DLD1 (cell line): Measurements from ENCODE around the gene NT5C.

Source experiments
- in situ Hi-C: cut with HindIII; loops from 2 replicates; pipeline ENCODE4 v1.10.0; 2017; ENCODE audit warnings: low sequenced_read_pairs

The NT5C gene

GRCh38 chr17:75094871-75095399 lies 36.6 kb downstream of the NT5C start:
- in situ Hi-C loops, result no loop called here

GRCh38 chr17:75093548-75094158 lies 37.9 kb downstream of the NT5C start:
- in situ Hi-C loops, result no loop called here

DNA sequence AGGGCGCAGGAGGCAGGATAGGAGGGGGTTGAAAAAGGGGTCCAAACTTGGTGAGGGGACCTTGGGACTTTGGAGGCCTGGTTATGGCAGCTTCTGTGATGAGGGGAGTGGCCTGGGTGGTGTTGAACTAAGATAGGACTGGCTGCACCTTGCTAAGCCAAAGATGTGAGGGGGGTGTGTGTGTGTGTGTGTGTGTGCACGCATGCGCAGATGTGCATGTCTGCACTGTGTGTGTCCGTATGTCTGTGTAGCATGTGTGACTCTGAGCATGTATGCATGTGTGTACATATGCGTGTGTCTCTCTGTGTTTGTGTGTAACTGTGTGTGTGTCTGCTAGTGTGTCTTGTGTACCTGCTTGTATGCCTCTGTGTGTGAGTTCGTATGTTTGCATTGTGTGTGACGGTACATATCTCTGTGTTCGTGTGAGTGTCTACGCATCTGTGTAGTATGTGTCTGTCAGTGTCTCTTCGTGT lies 39.7 kb downstream of the NT5C start:
- in situ Hi-C loops, result no loop called here

DNA sequence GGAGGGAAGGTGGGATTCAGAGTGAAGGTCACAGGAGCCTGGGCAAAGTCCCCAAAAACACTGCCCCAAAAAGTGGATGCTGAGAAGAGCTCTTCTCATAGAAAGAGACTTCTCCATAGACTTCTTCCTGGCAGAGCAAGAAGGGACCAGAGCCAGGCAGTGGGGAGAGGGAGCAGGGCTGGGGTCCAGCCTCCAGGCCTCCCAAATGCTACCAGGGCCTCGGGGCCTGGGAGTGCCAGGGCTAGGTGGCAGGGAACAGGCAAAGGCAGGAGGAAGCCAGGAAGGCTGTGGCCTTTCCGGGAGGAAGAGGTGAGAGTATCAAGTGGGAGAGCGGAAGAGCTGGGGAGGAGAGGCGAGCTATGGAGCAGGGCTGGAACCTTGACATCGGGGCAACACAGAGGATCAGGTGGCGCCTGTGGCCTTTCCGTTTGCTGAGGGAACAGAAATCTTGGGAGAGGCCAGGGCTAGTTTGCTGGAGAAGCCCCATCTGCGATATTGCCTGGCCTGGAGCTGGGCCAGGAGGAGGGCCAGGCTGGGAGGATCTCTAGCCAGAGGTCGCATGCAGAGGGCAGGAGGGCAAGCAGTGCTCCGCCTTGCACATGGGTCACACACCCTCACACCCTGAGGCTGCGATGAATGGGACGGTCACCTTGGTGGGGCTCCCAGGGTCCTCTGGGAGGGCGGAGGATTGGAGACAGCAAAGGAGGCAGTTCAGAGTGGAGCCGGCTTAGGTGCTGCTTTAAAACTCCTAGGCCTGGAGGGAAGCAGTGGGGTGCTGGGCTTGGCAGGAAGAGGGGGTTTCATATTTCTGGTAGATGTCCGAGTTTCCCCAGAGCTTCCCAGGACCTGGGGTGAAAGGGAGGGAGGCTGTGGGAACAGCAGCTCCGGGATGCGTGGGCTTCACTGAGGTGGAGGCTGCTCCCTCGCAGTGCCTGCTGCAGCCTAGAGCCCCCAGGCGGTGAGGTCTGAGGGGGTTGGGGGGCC lies 40.4 kb downstream of the NT5C start:
- in situ Hi-C loops, result no loop called here

- in situ Hi-C loops, result no loop called here
These were observed 42.8 kb downstream of the NT5C start for GRCh38 chr17:75088465-75089417.

GRCh38 chr17:75087558-75088453 lies 43.7 kb downstream of the NT5C start, which contains the start of gene SLC16A5:
Gene SLC16A5 (plus strand): TSS chr17:75087954. CDS start chr17:75093637, 5,683 bp downstream.
- in situ Hi-C loops, result no loop called here

- in situ Hi-C loops, result no loop called here
These were observed 44.4 kb downstream of the NT5C start for GRCh38 chr17:75087182-75087557.

- in situ Hi-C loops, result no loop called here
These were observed 44.9 kb downstream of the NT5C start for GRCh38 chr17:75086496-75087181.

DNA sequence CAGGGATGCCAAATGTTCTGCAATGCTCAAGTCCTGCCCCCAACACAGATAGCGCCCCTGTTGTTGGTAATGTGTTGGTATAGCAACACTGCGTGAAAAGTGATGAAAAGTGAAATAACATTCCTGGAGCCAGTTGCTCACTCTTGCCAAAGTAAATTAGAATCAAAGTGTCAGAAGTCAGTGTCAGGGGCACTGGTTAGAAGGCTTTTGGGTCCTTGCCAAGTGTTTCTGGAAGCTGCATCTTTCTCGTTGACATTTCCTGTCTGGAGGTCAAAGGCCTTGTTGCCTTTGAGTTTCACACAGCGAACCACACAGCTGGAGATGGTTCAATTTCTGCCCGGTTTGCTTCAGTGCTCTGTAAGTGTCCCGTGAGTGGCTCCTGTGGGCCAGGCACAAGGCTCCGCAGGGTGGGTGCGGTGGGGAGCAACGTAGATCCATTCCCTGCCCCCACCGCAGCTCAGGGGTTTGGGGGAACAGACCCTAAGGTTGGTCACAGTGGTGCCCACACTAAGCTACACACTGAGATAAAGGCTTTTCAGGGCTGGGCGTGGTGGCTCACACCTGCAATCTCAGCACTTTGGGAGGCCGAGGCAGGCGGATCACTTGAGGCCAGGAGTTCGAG lies 47.4 kb downstream of the NT5C start:
- in situ Hi-C loops, result no loop called here

DNA sequence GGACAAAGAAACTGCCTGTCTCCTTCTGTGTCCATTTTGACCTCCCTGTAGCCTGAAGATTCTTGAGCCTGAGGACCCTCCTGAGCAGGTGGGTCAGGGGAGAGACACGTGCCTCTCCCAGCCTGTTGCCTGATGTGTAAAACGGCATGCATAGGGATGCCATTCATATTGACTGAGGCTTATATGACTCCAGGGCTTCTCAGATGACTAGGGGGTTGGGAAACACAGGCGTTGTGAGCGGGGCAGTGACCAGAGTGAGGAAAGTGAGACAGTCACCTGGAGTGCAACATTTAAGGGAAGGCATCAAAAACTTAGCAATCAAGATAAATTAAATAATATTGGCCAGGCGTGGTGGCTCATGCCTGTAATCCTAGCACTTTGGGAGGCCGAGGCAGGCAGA lies 48.9 kb downstream of the NT5C start:
- in situ Hi-C loops, result no loop called here

DNA sequence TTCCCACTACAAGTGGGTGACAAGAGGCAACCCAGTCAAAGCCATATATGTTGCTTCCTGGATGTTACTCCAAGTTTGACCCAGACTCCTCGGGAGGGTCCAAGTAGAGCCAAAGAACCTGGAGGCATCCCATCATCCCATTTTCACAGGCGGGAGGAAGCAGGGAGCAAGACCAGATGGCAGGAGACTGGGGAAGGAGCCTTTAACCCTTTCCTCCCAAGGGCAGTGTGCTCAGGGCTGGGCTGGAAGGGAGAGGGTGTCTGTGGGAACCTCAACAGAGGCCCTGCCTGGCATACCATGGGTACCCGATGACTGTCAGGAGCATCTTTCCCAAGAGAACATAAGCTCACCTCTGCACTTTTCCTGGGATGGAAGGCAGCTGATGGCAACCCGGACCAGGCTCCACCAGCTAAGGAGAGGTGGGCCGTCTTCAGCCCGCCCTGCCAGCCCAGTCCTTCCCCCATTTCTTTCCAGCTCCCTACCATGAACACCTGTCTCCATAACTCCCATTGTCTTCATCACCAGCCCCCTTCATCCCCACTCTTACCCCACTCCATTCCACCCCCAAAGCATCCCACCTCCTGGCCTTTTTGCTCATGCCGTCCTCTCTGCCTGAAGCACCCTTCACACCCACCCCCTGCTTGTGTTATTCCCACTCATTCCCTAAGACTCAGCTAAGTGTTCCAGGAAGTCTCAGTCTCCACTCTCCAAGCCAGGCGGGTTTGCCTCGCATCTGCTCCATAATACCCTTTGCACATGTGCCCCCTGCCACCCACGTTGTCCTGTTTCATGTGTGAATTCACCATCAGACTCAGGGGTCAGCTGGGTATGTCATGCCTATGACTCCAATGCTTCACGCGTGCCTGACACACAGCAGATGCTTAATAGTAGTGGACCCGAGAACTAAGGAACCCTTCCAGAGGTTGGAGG lies 49.7 kb downstream of the NT5C start:
- in situ Hi-C loops, result no loop called here
